Skeletal muscle cell (primary cell): ENCODE measurements around the gene STAU1.
"Not testable (repeated sequence)": the region's sequence is repeated elsewhere in the genome, so short reads cannot be mapped to it uniquely, and the experiment has no call there.

ENCODE experiments used
- DNase-seq: peaks from one replicate; pipeline ENCODE4 v3.0.0-alpha.2; 2010; ENCODE audit warnings: low read depth
- H3K4me3 ChIP-seq: 2 replicates; pipeline ENCODE4 v1.5.1; 2011; ENCODE audit warnings: low read depth, mild to moderate bottlenecking, control low read depth, low read length, moderate library complexity

The STAU1 gene

GRCh38 chr20:49169547-49169946 is 18.6 kb downstream of the STAU1 start:
- H3K4me3 ChIP-seq, result no peak overlapping the region
- DNase-seq, result no peak

- not testable (repeated sequence) for H3K4me3 ChIP-seq, DNase-seq
Observed at GRCh38 chr20:49168864-49169263, 19.3 kb downstream of the STAU1 start.

GRCh38 chr20:49167811-49168507 is 20.2 kb downstream of the STAU1 start:
- no peak overlapping the region for H3K4me3 ChIP-seq
- no peak for DNase-seq

- DNase-seq, result no peak
- H3K4me3 ChIP-seq, result no peak overlapping the region
Observed at GRCh38 chr20:49166534-49167449, 21.3 kb downstream of the STAU1 start.

GRCh38 chr20:49165611-49166010 is 22.5 kb downstream of the STAU1 start:
- no peak for DNase-seq
- H3K4me3 ChIP-seq, result no peak overlapping the region

GRCh38 chr20:49163696-49164095 is 24.4 kb downstream of the STAU1 start:
- H3K4me3 ChIP-seq, result no peak overlapping the region
- no peak for DNase-seq

GRCh38 chr20:49161428-49162152 is 26.5 kb downstream of the STAU1 start:
- no peak for DNase-seq
- H3K4me3 ChIP-seq, result no peak overlapping the region

GRCh38 chr20:49160057-49160929 is 27.8 kb downstream of the STAU1 start:
- no peak overlapping the region for H3K4me3 ChIP-seq
- DNase-seq, result no peak

GRCh38 chr20:49157146-49157545 is 31.0 kb downstream of the STAU1 start:
- no peak for DNase-seq
- no peak overlapping the region for H3K4me3 ChIP-seq

- no peak overlapping the region for H3K4me3 ChIP-seq
- no peak for DNase-seq
Observed at GRCh38 chr20:49156481-49156880, 31.7 kb downstream of the STAU1 start.

- no peak for DNase-seq
- no peak overlapping the region for H3K4me3 ChIP-seq
Observed at GRCh38 chr20:49151436-49151835, 36.7 kb downstream of the STAU1 start.

GRCh38 chr20:49149281-49150045 is 38.7 kb downstream of the STAU1 start:
- H3K4me3 ChIP-seq, result no peak overlapping the region
- no peak for DNase-seq

- no peak overlapping the region for H3K4me3 ChIP-seq
- DNase-seq, result no peak
Observed at GRCh38 chr20:49148601-49149000, 39.5 kb downstream of the STAU1 start.

- DNase-seq, result no peak
- H3K4me3 ChIP-seq, result no peak overlapping the region
Observed at GRCh38 chr20:49147296-49147695, 40.8 kb downstream of the STAU1 start.

- no peak overlapping the region for H3K4me3 ChIP-seq
- no peak for DNase-seq
Observed at GRCh38 chr20:49146442-49147225, 41.5 kb downstream of the STAU1 start.

- no peak overlapping the region for H3K4me3 ChIP-seq
- no peak for DNase-seq
Observed at GRCh38 chr20:49140834-49141233, 47.3 kb downstream of the STAU1 start.

GRCh38 chr20:49140411-49140810 is 47.7 kb downstream of the STAU1 start:
- DNase-seq, result no peak
- no peak overlapping the region for H3K4me3 ChIP-seq

GRCh38 chr20:49138431-49138830 is 49.7 kb downstream of the STAU1 start:
- DNase-seq, result no peak
- no peak overlapping the region for H3K4me3 ChIP-seq
